Endothelial cell of umbilical vein (primary cell): ENCODE measurements around the gene IL12A. TPM values are rescaled to one million over a fixed set of nuclear protein-coding genes. Genes with fewer than 3 reads are reported as not detected.
A peak's percentile ranks its signal among the peaks of the same experiment; 100 is the strongest.

ENCODE experiments used
- BruUV-seq: library from RNA; stranded (reverse); fragments of 400-500 nt; replicated peaks from 2 replicates; lab custom pipeline; 2021; lab: Mats Ljungman, UMichigan
- CTCF ChIA-PET: fragments of 300-600, 350-600 bp; sonication (Branson Sonifier 250); formaldehyde crosslinking; loops from one replicate; lab custom pipeline; 2021; ENCODE audit warnings: antibody characterized with exemption, inconsistent platforms; lab: Charles Lee
- POLR2A ChIA-PET: fragments of 300-600, 350-600 bp; sonication (Branson Sonifier 250); formaldehyde crosslinking; loops from one replicate; lab custom pipeline; 2021; ENCODE audit warnings: antibody characterized with exemption, inconsistent platforms; lab: Charles Lee
- DNase-seq: peaks from one replicate; pipeline ENCODE4 v3.0.0-alpha.2; 2011; ENCODE audit warnings: low read depth, low spot score
- FAIRE-seq: peaks from 2 replicates; lab custom pipeline; 2011; peaks lifted over from hg19 to GRCh38; lab: Jason Lieb, UNC
- H2AFZ ChIP-seq: 2 replicates; pipeline ENCODE4 v1.6.0; 2012; ENCODE audit warnings: low read depth, low read length, control low read depth, inconsistent platforms
- H3K27ac ChIP-seq: 2 replicates; pipeline ENCODE4 v1.5.1; 2011; ENCODE audit warnings: low read depth, mild to moderate bottlenecking, control low read depth, low read length, moderate library complexity; ENCODE audit not compliant: insufficient read depth
- H3K27me3 ChIP-seq, 2 experiments: 2 replicates each; pipeline versions ENCODE4 v1.6.0 to v1.6.1; 2011; ENCODE audit warnings: low read length in 2 of 2, mixed read lengths in 1 of 2; ENCODE audit not compliant: control insufficient read depth in 2 of 2, insufficient read depth in 2 of 2
- H3K36me3 ChIP-seq, 2 experiments: 2 replicates in 1 of 2; 3 replicates in 1 of 2; pipeline ENCODE4 v1.5.1; 2011; ENCODE audit warnings: low read length in 2 of 2, mild to moderate bottlenecking in 1 of 2, moderate library complexity in 1 of 2; ENCODE audit not compliant: control insufficient read depth in 2 of 2, insufficient read depth in 2 of 2; ENCODE audit errors: extremely low read depth in 1 of 2
- H3K4me1 ChIP-seq: 3 replicates; pipeline ENCODE4 v1.5.1; 2011; ENCODE audit warnings: mild to moderate bottlenecking, low read length; ENCODE audit not compliant: control insufficient read depth, insufficient read depth; ENCODE audit errors: extremely low read depth
- H3K4me2 ChIP-seq: 2 replicates; pipeline ENCODE4 v1.6.1; 2011; ENCODE audit warnings: low read length, control low read depth, mixed read lengths; ENCODE audit not compliant: insufficient read depth
- H3K4me3 ChIP-seq, 3 experiments: fragments of 200-600 bp in 1 of 3; sonication (generic), shearing (Covaris generic) in 1 of 3; replicated peaks in 1 of 3; 2 replicates each; pipeline ENCODE4 v1.5.1; 2011 to 2016; ENCODE audit warnings: control low read depth in 3 of 3, low read length in 3 of 3, mild to moderate bottlenecking in 2 of 3, inconsistent platforms in 1 of 3, low read depth in 1 of 3, moderate library complexity in 1 of 3; ENCODE audit not compliant: insufficient read depth in 1 of 3
- H3K79me2 ChIP-seq: 2 replicates; pipeline ENCODE4 v1.6.0; 2012; ENCODE audit warnings: low read length, inconsistent platforms; ENCODE audit not compliant: control insufficient read depth, insufficient read depth
- H3K9ac ChIP-seq: replicated peaks from 2 replicates; pipeline ENCODE3; 2011; ENCODE audit warnings: low read length, control low read depth; ENCODE audit not compliant: insufficient read depth; ENCODE audit errors: extremely low read depth
- H3K9me1 ChIP-seq: replicated peaks from 3 replicates; pipeline ENCODE4 v1.6.0; 2011; ENCODE audit warnings: mild to moderate bottlenecking, low read length; ENCODE audit not compliant: control insufficient read depth, insufficient read depth; ENCODE audit errors: extremely low read depth
- H3K9me3 ChIP-seq: replicated peaks from 2 replicates; pipeline ENCODE4 v1.5.1; 2012; ENCODE audit warnings: low read length, inconsistent platforms; ENCODE audit not compliant: control insufficient read depth, insufficient read depth
- H4K20me1 ChIP-seq: replicated peaks from 2 replicates; pipeline ENCODE3; 2011; ENCODE audit warnings: mild to moderate bottlenecking, low read length; ENCODE audit not compliant: control insufficient read depth, insufficient read depth; ENCODE audit errors: extremely low read depth
- EZH2 ChIP-seq: IDR thresholded peaks from 2 replicates; pipeline ENCODE4 v1.6.1; 2012; ENCODE audit warnings: borderline replicate concordance, low read depth, mild to moderate bottlenecking, moderate library complexity, low read length, inconsistent platforms; ENCODE audit not compliant: severe bottlenecking
- FOS ChIP-seq: IDR thresholded peaks from 2 replicates; pipeline ENCODE4 v1.6.1; 2011; ENCODE audit warnings: mild to moderate bottlenecking, low read length, moderate library complexity, borderline replicate concordance; ENCODE audit not compliant: insufficient read depth
- MYC ChIP-seq: IDR thresholded peaks from one replicate; pipeline ENCODE4 v1.6.1; 2011; ENCODE audit warnings: mild to moderate bottlenecking, low read depth, low read length
- POLR2A ChIP-seq: IDR thresholded peaks from 2 replicates; pipeline ENCODE4 v1.6.1; 2012; ENCODE audit warnings: low read depth, mild to moderate bottlenecking, control low read depth, low read length
- dilution Hi-C: fragments of 300-500 bp; cut with MboI; formaldehyde crosslinking; loops from one replicate; pipeline ENCODE4 v1.15.0; 2019; ENCODE audit warnings: low sequenced_read_pairs; ENCODE audit not compliant: extremely low pct_ligation_motif_present
- intact Hi-C: fragments of 100-400 bp; cut with micrococcal nuclease; formaldehyde crosslinking; loops from one replicate; pipeline ENCODE4 v1.10.0; 2022
- polyA plus RNA-seq, 4 experiments: library from polyadenylated mRNA; depleted of rRNA in 3 of 4; stranded (reverse) in 3 of 4; unstranded in 1 of 4; fragments of >200 nt; gene quantifications; 2 replicates each; pipeline versions ENCODE4 v1.2.1 to v1.2.3, GENCODE V29; 2011 to 2012; ENCODE audit warnings: missing spikeins in 1 of 4
- total RNA-seq: library from RNA; stranded (reverse); gene quantifications from 2 replicates; pipeline ENCODE4 v1.2.3, GENCODE V29; 2021
- TF ChIP-seq, protein P1 (sequence below), 2 donors: IDR thresholded peaks; 1 replicate in 1 of 2; 2 replicates in 1 of 2; pipeline ENCODE4 v1.5.1; 2011; ENCODE audit warnings: low read length in 2 of 2, mild to moderate bottlenecking in 2 of 2, moderate library complexity in 2 of 2, control low read depth in 1 of 2, inconsistent platforms in 1 of 2, low read depth in 1 of 2; ENCODE audit not compliant: insufficient read depth in 1 of 2; ENCODE audit errors: extremely low read depth in 1 of 2

IL12A gene
- total and polyA plus RNA-seq, 2 donors (not counting 3 experiments of a cell fraction or from before 2014, with no cell fraction given) = 1.6 to 1.7 TPM

DNA sequence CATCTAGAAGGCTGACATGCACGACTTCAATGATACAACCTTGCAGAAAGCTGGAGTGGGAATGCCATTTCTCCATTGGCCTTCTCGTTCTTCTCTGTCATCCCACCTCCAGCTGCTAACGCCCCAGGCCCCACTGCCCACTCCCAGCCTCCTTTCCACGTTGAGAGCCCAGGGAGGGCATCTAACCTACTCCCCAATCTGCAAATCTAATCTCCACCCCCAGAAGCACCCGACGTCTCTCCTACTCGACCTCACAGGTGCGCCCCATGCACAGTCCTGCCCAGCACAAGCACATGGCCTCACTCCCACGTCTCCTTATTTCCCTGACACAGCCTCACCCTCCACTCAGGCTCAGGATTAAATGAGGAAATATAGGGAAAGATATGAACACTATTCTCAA is 33.4 kb downstream of the IL12A start:
- Histone ChIP-seq H3K4me2 (no peak overlapping the region), H3K9ac (no peak overlapping the region), H3K9me1 (no peaks in the 10 kb centered on the region), H3K27ac (no peak overlapping the region), H3K27me3 (no peaks in the 10 kb centered on the region), H3K4me1 (no peaks in the 10 kb centered on the region), H3K9me3 (no peaks in the 10 kb centered on the region), H2AFZ (no peak overlapping the region), H3K79me2 (no peaks in the 10 kb centered on the region), H3K4me3 (no peak overlapping the region), H4K20me1 (no peaks in the 10 kb centered on the region), H3K36me3 (no peaks in the 10 kb centered on the region)
- TF ChIP-seq EZH2 = no peak
- TF ChIP-seq FOS = no peak
- TF ChIP-seq POLR2A = no peak
- intact Hi-C loops (no loop called here), dilution Hi-C loops (no loop called here)
- FAIRE-seq (no peak), DNase-seq (no peak)
- ChIA-PET CTCF (interaction anchor here (1.4 to 1.5 kb wide), 2 partner anchors 11 to 16 kb away, joined by 3 to 4 read pairs; no protein-coding TSS in a partner anchor), POLR2A (no interaction called here)
- BruUV-seq = no TSS peak

DNA sequence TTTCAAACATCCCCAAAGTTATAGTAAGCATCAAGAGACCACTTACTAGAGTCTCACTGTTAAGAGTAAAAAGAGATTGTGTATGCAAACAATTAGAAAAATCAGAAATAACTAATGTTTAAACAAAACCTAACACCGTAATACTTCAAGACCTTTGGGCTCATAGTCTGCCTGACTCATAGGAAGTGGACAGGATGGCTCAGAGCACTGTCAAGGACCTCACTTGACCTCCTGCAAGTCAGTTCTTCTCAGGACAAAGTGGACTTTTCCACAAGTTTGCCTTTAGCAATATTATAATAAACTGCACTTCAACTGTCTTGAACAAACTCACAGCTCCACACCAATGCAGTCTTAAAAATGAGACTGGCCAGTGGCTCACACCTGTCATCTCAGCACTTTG is 34.8 kb downstream of the IL12A start:
- DNase-seq = no peak
- H2AFZ ChIP-seq = no peak overlapping the region

More for the DNA sequence above, 34.8 kb downstream of the IL12A start:
- peak; percentile 49 for TF ChIP-seq FOS
- TF ChIP-seq, protein P1, sequence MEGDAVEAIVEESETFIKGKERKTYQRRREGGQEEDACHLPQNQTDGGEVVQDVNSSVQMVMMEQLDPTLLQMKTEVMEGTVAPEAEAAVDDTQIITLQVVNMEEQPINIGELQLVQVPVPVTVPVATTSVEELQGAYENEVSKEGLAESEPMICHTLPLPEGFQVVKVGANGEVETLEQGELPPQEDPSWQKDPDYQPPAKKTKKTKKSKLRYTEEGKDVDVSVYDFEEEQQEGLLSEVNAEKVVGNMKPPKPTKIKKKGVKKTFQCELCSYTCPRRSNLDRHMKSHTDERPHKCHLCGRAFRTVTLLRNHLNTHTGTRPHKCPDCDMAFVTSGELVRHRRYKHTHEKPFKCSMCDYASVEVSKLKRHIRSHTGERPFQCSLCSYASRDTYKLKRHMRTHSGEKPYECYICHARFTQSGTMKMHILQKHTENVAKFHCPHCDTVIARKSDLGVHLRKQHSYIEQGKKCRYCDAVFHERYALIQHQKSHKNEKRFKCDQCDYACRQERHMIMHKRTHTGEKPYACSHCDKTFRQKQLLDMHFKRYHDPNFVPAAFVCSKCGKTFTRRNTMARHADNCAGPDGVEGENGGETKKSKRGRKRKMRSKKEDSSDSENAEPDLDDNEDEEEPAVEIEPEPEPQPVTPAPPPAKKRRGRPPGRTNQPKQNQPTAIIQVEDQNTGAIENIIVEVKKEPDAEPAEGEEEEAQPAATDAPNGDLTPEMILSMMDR (IDR thresholded peaks at IDR 0.05; ENCODE audit: extremely low read depth in 1 of 2, insufficient read depth in 1 of 2, low read depth in 1 of 2, low read length in 2 of 2) = no peak
- no peak for TF ChIP-seq POLR2A
- TF ChIP-seq EZH2 = no peak
- no peak for TF ChIP-seq MYC
- Histone ChIP-seq H4K20me1 (no peaks in the 10 kb centered on the region), H3K27ac (no peak overlapping the region), H3K9me1 (no peaks in the 10 kb centered on the region), H3K4me2 (no peak overlapping the region), H3K4me1 (peaks cover 4% of the 10 kb centered on the region), H3K36me3 (no peaks in the 10 kb centered on the region), H3K27me3 (no peaks in the 10 kb centered on the region), H3K9ac (no peak overlapping the region), H3K9me3 (no peaks in the 10 kb centered on the region), H3K79me2 (no peaks in the 10 kb centered on the region), H3K4me3 (no peak overlapping the region)
- FAIRE-seq = no peak
- BruUV-seq = no TSS peak
- intact Hi-C loops (no loop called here), dilution Hi-C loops (no loop called here)
- CTCF ChIA-PET = no interaction called here
- POLR2A ChIA-PET = no interaction called here
